ENCODE data around the gene EFCAB6. TPM values are rescaled to one million over a fixed set of nuclear protein-coding genes. Genes with fewer than 3 reads are reported as not detected.

Gene EFCAB6, protein sequence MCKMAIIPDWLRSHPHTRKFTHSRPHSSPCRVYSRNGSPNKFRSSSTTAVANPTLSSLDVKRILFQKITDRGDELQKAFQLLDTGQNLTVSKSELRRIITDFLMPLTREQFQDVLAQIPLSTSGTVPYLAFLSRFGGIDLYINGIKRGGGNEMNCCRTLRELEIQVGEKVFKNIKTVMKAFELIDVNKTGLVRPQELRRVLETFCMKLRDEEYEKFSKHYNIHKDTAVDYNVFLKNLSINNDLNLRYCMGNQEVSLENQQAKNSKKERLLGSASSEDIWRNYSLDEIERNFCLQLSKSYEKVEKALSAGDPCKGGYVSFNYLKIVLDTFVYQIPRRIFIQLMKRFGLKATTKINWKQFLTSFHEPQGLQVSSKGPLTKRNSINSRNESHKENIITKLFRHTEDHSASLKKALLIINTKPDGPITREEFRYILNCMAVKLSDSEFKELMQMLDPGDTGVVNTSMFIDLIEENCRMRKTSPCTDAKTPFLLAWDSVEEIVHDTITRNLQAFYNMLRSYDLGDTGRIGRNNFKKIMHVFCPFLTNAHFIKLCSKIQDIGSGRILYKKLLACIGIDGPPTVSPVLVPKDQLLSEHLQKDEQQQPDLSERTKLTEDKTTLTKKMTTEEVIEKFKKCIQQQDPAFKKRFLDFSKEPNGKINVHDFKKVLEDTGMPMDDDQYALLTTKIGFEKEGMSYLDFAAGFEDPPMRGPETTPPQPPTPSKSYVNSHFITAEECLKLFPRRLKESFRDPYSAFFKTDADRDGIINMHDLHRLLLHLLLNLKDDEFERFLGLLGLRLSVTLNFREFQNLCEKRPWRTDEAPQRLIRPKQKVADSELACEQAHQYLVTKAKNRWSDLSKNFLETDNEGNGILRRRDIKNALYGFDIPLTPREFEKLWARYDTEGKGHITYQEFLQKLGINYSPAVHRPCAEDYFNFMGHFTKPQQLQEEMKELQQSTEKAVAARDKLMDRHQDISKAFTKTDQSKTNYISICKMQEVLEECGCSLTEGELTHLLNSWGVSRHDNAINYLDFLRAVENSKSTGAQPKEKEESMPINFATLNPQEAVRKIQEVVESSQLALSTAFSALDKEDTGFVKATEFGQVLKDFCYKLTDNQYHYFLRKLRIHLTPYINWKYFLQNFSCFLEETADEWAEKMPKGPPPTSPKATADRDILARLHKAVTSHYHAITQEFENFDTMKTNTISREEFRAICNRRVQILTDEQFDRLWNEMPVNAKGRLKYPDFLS (N-terminal part only)
- total RNA-seq = 0.32 and 0.86 TPM in 2 replicates

DNA sequence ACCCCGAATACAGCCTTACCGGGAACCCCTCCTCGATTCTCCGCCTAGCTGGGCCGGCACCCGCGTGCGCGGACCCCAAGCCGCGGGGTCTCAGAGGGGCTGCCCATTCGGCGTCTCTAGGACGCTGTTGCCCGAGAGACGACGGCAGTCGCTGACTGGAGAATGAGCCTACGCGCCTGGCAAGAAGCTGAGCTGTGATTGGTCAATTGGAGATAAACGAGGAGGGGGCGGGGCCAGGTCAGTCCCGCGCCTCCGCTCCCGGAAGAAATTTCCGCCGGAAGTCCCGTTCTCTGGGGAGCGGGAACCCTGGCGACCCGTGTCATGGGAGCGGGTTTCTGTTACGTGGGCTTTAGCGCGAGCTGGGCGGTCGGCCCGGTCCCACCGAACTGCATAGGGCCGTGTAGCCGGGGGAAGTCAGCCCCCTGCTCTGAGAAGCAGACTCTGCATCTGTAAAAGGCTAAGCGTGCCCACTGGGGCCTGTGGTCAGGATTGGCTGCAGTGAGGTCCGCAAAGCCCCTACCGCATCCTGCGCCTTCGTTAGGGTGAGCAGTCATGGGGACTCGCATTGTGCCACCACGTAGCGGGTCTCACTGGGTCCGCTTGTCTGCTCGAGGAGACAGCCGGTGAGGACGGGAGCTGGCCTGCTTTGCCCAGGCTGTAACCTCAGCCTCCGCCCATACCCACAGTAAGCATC, at the start of gene EFCAB6:
TSS of gene EFCAB6 (minus strand) at position 157 of the 694 bp plus-strand sequence. CDS start 29,987 bp downstream, outside the sequence.
- peak; percentile 94 for DNase-seq (ENCODE audit: low read depth)
- H3K4me3 ChIP-seq (ENCODE audit: low read depth, low read length) = peak within 1 kb of the TSS; percentile 73
- TF ChIP-seq, protein P1, sequence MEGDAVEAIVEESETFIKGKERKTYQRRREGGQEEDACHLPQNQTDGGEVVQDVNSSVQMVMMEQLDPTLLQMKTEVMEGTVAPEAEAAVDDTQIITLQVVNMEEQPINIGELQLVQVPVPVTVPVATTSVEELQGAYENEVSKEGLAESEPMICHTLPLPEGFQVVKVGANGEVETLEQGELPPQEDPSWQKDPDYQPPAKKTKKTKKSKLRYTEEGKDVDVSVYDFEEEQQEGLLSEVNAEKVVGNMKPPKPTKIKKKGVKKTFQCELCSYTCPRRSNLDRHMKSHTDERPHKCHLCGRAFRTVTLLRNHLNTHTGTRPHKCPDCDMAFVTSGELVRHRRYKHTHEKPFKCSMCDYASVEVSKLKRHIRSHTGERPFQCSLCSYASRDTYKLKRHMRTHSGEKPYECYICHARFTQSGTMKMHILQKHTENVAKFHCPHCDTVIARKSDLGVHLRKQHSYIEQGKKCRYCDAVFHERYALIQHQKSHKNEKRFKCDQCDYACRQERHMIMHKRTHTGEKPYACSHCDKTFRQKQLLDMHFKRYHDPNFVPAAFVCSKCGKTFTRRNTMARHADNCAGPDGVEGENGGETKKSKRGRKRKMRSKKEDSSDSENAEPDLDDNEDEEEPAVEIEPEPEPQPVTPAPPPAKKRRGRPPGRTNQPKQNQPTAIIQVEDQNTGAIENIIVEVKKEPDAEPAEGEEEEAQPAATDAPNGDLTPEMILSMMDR (IDR thresholded peaks at IDR 0.05; ENCODE audit: insufficient read depth, low read depth, low read length) = no peak

DNA sequence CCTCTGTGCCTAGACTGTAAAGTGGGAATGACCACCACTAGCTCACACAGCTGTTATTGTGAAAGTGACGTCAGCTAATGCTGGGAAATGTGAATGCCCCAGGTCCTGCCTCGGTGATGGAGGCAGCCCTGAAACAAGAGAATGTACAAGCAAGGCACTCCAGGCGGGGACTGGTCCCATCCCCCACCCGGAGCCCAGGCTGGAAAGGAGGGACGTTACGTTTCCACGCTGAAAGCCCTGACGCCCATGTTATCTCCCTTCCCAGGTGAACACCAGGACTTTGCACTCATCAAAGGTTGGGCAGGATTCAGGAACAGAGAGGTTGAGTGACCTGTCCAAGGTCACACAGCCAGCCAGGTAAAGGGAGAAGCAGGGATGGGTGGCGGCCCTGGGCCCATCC, 49.4 kb upstream of the EFCAB6 start:
- DNase-seq (ENCODE audit: low read depth) = no peak
- TF ChIP-seq, protein P1 (IDR thresholded peaks at IDR 0.05; ENCODE audit: insufficient read depth, low read depth, low read length) = no peak
- no peak overlapping the region for H3K4me3 ChIP-seq (ENCODE audit: low read depth, low read length)

DNA sequence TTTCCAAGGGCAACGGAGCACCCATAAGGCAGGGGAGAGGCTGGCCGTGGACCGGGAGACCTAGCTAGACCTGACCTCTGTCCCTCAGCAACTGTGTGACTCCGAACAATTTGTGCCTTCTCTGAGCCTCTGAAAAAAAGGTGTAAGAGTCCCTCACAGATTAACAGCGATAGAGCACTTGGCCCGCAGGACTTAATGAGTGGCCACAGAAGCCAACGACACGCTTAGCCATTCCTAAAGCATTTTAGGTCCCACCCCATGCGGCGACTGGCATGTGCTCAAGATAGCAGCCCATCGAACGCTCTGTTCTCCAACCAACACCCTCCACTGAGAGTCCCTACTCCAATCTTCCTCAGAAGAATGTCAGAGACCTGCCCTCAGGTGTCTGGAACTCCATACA, 48.7 kb upstream of the EFCAB6 start:
- TF ChIP-seq, protein P1 (IDR thresholded peaks at IDR 0.05; ENCODE audit: insufficient read depth, low read depth, low read length) = no peak
- DNase-seq (ENCODE audit: low read depth) = no peak
- H3K4me3 ChIP-seq (ENCODE audit: low read depth, low read length) = no peak overlapping the region

DNA sequence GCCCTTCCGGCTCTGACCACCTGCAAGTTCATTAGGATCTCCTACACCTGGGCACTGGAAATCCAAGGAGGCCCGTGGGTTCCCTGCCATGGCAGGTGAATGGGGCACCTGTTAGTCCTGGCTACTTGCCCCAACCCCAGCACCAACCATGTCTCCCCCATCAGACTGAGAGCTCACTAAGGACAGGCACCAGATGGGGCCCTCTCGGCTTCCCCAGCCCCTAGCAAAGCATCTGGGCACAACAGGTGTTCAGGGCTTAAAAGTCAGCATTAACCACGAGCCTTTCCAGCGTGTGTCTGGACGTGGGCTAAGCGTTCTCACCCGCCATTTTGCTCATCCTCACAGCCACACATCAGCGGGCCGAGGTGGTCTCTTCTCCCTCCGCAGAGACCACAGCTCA, 48.0 kb upstream of the EFCAB6 start:
- TF ChIP-seq, protein P1 (IDR thresholded peaks at IDR 0.05; ENCODE audit: insufficient read depth, low read depth, low read length) = no peak
- no peak for DNase-seq (ENCODE audit: low read depth)
- H3K4me3 ChIP-seq (ENCODE audit: low read depth, low read length) = no peak overlapping the region

DNA sequence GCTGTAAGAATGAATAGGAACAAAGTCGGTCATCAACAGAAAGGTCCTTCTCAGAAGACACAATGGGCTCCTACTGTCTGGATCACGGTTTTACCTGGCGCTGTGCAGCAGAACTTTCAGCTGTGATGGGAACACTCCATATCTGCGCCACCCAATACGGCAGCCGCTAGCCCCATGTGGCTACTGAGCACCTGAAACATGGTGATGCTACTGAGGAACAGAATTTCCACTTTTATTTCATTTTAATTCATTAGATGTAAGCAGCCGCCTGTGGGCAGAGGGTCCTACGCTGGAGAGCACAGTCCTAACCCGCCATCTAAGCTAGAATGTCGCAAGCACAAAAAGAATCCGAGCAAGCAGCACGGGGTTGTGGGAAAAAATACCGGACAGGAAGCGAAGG, 47.5 kb upstream of the EFCAB6 start:
- DNase-seq (ENCODE audit: low read depth) = no peak
- no peak overlapping the region for H3K4me3 ChIP-seq (ENCODE audit: low read depth, low read length)
- TF ChIP-seq, protein P1 (IDR thresholded peaks at IDR 0.05; ENCODE audit: insufficient read depth, low read depth, low read length) = no peak

DNA sequence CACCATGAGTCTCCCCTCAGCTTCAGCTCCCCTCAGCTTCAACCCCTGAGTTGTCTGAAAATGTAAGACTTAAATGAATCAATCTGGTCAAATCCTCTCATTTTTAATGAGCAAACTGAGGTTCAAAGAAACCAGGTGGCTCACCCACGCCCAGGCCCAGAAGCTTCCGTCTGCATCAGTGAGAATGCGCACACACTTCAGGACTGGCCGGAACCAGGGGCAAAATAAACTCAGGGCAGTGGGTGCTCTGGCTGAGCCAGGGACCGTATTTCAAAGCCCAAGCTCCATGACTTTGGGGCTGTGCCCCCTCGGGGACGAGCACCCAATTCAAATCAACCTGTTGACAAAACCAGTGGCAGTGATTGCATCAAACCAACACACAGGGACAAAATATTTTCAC, 47.1 kb upstream of the EFCAB6 start:
- no peak for DNase-seq (ENCODE audit: low read depth)
- TF ChIP-seq, protein P1 (IDR thresholded peaks at IDR 0.05; ENCODE audit: insufficient read depth, low read depth, low read length) = no peak
- no peak overlapping the region for H3K4me3 ChIP-seq (ENCODE audit: low read depth, low read length)

Measured in fibroblast of villous mesenchyme (primary cell).